M059J (cell line): ENCODE data around the gene CNIH4. TPM values are rescaled to one million over a fixed set of nuclear protein-coding genes. Genes with fewer than 3 reads are reported as not detected.
A peak's percentile ranks its signal among the peaks of the same experiment; 100 is the strongest.
"Not testable (repeated sequence)": the region's sequence is repeated elsewhere in the genome, so short reads cannot be mapped to it uniquely, and the experiment has no call there.

ENCODE experiments used
- DNase-seq: peaks from one replicate; pipeline ENCODE4 v3.0.0-alpha.2; 2012; ENCODE audit warnings: low read depth
- total RNA-seq: library from RNA; depleted of rRNA; stranded (reverse); fragments of >200 nt; shearing (Covaris generic); gene quantifications from 2 replicates; pipeline ENCODE4 v1.2.3, GENCODE V29; 2014

Gene CNIH4
- total RNA-seq, 1 experiment from 2014 or later: 92.6 TPM

GRCh38 chr1:224348137-224348536 is 8.5 kb upstream of the CNIH4 start:
- DNase-seq: no peak

- DNase-seq: not testable (repeated sequence)
These were observed 7.0 kb upstream of the CNIH4 start for GRCh38 chr1:224349716-224350115.

GRCh38 chr1:224352436-224353085 is 4.1 kb upstream of the CNIH4 start:
- not testable (repeated sequence) for DNase-seq

- no peak for DNase-seq
These were observed 2.4 kb upstream of the CNIH4 start for GRCh38 chr1:224353975-224354925.

- no peak for DNase-seq
These were observed 996 bp downstream of the CNIH4 start for GRCh38 chr1:224357626-224358124.

- DNase-seq: no peak
These were observed 1.6 kb downstream of the CNIH4 start for GRCh38 chr1:224358237-224358636.

- DNase-seq: no peak
These were observed 2.5 kb downstream of the CNIH4 start for GRCh38 chr1:224359207-224359606.

GRCh38 chr1:224368409-224368808 is 11.7 kb downstream of the CNIH4 start:
- DNase-seq: no peak

- DNase-seq: no peak
These were observed 16.4 kb downstream of the CNIH4 start for GRCh38 chr1:224373008-224373590.

GRCh38 chr1:224375059-224375458 is 18.4 kb downstream of the CNIH4 start:
- no peak for DNase-seq

GRCh38 chr1:224377676-224378006 is 21.0 kb downstream of the CNIH4 start:
- DNase-seq: peak; percentile 93

- no peak for DNase-seq
These were observed 22.4 kb downstream of the CNIH4 start for GRCh38 chr1:224378855-224379631.

- no peak for DNase-seq
These were observed 23.3 kb downstream of the CNIH4 start for GRCh38 chr1:224380003-224380402.

- DNase-seq: peak; percentile 28
These were observed 25.3 kb downstream of the CNIH4 start for GRCh38 chr1:224381880-224382548.

- DNase-seq: no peak
These were observed 26.5 kb downstream of the CNIH4 start for GRCh38 chr1:224383218-224383617.

- peak; percentile 46 for DNase-seq
These were observed 30.7 kb downstream of the CNIH4 start for GRCh38 chr1:224387302-224387912.

- DNase-seq: no peak
These were observed 31.3 kb downstream of the CNIH4 start for GRCh38 chr1:224387943-224388342.

GRCh38 chr1:224390517-224390916 is 33.8 kb downstream of the CNIH4 start:
- DNase-seq: no peak

GRCh38 chr1:224392411-224393249 is 36.0 kb downstream of the CNIH4 start:
- DNase-seq: no peak

- no peak for DNase-seq
These were observed 36.6 kb downstream of the CNIH4 start for GRCh38 chr1:224393294-224393693.
